HG02973 (cell line): Measurements from ENCODE around the gene KRTAP12-2.
"Not testable (repeated sequence)": the region's sequence is repeated elsewhere in the genome, so short reads cannot be mapped to it uniquely, and the experiment has no call there.

Experiments used
- ATAC-seq: cut with Tn5 transposase; IDR thresholded peaks from one replicate; pipeline ENCODE4 v1.9.1; 2021; ENCODE audit warnings: moderate library complexity; ENCODE audit not compliant: unreplicated experiment

KRTAP12-2 gene

DNA sequence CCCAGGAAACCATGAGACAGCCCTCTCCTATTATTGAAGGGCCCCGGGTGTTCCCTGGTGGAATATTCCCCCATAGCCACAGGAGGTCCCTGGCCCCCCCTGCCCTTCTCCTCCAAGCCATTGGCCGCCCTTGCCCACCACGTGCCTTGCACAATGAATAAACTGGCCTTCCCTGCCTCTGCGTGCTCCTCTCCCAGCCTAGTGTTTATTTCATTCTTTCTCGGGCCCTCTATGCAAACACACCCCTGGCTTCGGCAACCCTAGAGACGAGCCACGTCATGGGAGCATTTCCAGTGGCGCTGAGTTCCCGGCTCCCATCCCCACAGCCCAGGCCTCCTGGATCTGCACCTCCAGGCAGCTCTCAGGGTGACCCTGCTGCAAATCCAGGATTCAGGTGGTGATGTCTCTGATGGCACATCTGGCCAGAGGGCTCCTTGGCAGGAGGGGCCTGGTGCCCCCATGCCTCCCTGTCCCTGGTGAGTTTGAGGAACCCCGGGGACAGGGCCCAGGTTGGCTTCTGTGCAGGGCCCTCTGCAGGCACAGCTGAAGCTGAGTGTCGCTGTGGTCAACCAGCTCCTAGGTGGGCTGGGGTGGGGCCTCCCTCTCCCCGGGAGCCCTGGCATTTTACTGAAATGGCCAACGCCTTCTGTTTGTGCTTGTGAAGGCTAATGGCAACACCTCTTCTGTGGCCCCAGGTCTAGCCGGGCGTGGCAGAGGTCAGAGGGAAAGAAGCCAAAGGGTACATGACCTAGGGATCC lies 36.4 kb upstream of the KRTAP12-2 start:
- ATAC-seq, result no peak

DNA sequence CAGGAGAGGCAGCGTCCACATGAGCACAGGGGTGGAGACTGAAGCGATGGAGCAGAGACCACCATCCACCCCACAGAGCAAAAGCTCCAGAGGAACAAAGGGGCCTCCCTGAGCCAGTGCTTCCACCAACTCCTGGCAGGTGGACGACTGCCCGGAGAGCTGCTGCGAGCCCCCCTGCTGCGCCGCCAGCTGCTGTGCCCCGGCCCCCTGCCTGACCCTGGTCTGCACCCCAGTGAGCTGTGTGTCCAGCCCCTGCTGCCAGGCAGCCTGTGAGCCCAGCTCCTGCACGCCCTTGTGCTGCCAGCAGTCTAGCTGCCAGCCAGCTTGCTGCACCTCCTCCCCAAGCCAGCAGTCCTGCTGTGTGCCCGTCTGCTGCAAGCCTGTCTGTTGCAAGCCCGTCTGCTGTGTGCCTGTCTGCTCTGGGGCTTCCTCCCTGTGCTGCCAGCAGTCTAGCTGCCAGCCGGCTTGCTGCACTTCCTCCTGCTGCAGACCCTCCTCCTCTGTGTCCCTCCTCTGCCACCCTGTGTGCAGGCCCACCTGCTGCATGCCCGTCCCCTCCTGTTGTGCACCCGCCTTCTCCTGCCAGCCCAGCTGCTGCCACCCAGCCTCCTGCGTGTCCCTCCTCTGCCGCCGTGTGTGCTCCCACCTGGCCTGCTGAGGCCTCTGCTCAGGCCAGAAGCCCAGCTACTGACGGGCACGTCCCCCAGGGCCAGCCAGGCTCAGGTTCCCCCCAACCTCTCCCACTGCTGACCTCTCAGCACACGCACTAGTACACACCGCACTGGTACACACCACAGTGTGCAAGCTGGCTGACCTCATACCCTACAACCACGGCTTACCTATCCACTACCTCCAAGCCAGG lies 35.6 kb upstream of the KRTAP12-2 start:
- ATAC-seq, result no peak

DNA sequence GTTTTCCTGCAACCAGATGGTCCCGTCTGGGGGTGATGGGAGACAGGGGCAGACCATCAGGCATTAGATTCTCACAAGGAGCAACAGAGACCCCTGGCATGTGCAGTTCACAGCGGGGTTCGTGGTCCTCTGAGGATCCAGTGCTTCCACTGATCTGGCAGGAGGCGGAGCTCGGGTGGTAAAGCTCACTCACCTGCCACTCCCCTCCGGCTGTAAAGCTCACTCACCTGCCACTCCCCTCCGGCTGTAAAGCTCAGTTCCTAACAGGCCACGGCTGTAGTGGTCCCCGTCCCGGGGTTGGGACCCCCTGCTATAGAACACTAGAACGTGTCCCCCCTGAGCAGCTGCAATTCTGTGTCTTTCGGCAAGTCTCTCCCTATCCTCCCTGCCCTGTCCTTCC lies 34.8 kb upstream of the KRTAP12-2 start:
- ATAC-seq, result no peak

DNA sequence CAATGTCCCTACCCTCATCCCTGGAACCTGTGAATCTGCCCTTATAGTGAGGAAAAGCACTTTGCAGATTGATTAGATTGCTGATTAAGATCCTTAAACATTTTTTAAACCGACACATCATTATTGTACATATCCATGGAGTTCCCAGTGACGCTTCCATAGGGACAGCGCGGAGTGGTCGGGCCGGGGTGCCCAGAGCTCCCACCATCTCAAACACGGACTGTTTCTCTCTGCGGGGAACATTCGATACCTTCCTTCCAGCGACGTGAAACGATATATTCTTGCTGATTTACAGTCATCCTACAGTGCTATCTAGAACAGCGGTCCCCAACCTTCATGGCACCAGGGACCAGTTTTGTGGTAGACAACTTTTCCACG lies 34.3 kb upstream of the KRTAP12-2 start:
- no peak for ATAC-seq

DNA sequence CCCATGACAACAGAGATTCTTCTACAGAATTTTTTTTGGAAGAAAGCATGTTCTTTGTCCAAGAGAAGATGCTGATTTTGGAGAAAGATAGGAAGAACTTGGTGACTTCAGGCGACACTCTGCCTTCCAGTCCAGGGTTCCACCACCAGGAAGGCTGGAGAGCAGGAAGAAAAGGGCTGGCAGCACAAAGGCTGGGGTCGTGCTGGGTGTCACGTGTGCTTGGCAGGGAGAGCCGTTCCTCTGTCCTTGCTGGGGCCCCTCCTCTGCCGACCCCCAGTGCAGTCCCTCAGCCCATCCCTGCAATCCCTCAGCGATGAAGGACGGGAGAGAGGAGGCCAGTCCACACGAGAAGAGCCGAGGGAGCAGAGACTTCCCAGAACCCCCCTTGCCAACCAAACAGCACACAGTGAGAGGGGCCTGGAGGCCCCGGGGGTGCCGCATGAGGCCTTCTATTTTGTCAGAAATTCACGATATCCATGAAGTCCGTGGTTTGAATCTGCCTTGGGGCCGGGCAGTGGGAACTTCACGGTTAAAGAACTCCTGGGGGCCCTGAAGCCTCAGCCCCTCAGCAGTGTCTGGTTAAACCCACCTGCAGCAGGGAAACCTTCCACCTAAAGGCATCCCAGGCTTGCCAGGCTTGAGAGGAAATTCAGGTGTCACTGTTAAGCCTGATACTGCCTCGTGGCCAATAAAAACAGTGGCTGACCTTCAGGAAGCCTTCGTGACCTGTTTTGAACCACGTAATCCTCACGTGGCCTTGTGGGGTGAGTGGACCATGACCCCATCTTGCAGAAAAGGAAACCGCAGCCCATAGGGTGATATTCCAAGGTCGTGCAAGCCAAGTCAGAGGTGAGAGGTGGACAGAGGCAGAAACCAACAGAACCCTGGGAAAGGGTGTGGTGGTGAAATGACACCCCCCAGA lies 33.6 kb upstream of the KRTAP12-2 start:
- ATAC-seq, result no peak

DNA sequence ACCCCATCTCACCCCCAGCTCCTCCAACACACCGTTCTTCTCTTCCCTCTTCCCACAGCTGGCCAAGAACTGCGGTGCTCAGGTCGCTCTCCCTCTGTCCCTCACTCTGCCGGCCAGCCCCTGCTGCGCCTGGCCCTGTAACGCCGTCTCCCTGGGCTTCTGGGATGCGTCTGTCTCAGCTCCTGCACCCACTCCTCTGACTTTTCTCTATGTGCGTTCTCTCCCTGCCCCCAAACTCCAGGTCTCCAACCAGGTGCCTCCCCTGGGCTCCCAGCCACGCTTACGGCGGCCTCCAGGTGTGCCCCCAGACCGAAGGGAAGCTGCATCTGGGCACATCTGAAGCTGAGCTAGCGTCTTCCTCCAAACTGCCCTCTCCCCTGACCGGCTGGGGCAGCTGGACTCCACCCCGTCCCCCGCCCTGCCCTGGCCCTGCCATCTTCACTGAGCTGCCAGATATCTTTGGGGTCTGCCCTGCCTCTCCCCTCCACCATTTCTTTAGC lies 32.8 kb upstream of the KRTAP12-2 start:
- ATAC-seq, result no peak

DNA sequence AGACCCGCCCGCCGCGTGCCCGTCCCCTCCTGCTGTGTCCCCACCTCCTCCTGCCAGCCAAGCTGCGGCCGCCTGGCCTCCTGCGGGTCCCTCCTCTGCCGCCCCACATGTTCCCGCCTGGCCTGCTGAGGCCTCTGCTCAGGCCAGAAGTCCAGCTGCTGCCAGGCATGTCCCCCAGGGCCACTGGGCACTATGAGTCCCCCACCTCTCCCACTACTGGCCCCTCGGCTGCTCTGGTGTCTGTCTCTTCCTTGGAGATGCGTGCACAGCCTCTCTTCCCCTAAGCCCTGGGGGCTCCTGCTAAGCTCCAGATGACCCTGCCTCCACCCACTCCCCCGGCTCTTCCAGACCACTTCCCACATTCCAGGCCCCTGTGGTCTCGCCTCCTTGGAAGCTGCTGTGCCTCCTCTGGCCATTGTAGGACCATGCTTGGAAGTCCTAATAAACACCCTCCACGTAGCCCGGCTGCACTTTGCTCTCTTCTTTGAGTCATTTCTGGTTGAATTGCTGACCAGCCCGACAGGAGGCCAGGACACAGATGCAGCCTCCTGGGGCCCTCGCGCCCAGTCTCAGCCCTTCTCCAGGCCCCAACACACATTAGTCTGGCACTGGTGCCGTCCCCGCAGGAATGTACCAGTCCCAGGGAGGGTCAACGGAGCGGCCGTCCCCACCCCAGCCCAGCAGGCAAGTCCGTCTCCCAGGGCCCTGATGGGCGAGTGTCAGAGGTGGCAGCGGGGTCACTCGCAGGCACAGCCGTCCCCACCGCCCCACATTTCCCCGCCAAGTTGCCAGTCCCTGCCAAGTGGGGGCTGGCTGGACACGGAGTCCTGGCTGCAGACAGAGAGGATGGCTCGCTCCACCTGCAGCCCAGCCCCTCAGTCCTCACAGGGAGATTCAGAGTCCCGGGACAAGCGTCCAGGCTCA lies 31.3 kb upstream of the KRTAP12-2 start:
- ATAC-seq, result no peak

DNA sequence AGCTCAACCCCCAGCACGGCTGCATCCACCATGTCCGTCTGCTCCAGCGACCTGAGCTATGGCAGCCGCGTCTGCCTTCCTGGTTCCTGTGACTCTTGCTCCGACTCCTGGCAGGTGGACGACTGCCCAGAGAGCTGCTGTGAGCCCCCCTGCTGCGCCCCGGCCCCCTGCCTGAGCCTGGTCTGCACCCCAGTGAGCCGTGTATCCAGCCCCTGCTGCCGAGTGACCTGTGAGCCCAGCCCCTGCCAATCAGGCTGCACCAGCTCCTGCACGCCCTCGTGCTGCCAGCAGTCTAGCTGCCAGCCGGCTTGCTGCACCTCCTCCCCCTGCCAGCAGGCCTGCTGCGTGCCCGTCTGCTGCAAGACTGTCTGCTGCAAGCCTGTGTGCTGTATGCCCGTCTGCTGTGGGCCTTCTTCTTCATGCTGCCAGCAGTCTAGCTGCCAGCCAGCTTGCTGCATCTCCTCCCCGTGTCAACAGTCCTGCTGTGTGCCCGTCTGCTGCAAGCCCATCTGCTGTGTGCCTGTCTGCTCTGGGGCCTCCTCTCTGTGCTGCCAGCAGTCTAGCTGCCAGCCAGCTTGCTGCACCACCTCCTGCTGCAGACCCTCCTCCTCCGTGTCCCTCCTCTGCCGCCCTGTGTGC lies 30.6 kb upstream of the KRTAP12-2 start, which contains the start of gene KRTAP10-12:
TSS of gene KRTAP10-12 (plus strand) at position 1 of the 639 bp plus-strand sequence. CDS start at position 31, 30 bp downstream.
- not testable (repeated sequence) for ATAC-seq

DNA sequence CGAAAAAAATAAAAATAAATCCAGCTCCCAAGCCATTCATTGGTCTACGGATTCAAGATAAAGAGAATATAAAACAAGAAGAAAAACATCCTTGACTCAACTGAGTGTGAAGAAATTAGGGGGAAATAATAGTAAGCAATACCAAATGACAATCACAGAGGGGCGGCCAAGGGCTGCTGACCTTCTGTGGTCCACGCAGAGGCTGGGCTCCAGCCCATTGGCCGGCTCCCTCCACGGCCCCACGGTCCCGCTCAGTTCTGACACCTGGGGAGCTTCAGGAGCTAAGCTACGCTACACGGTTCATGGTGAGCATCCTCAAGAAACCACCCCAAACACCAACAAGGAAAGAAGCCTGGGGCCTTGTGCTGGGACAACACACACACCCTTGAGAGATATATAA lies 29.8 kb upstream of the KRTAP12-2 start:
- ATAC-seq, result no peak

DNA sequence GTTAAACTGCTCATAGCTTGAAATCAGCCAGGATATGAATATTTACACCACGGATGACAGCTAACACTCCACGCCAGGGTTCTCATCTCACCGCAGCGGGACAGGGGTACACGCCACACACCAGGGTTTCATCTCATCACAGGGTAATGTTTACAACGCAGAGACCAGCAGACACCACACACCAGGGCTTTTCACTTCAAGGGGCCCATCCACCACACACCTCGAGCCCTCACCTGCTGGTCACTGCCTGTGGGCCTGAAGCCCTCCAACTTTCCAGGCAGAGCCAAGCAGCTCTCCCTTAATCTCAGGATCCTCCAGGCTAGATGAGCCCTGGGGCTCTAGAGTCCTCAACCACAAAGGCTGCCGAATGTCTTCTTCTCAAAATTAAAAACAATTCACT lies 28.9 kb upstream of the KRTAP12-2 start:
- no peak for ATAC-seq

DNA sequence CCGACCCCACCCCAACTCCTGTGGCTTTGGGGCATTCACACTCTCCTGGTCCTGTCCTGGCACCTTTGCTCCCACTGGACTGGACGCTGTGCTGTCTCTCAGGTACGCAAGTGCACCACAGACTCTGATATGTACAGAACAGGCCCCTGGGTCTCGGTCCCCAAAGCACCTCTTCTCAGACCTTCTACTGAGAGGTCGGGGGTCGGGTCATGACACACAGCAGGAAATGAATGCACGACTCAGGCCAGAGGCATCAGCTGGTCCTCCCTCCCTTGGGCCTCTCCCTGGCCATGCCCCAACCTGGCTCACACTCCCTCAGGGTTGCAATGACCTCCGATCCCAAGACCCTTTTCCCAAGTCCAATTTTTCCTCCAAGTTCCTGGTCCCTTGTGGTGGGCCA lies 28.5 kb upstream of the KRTAP12-2 start:
- ATAC-seq, result no peak

DNA sequence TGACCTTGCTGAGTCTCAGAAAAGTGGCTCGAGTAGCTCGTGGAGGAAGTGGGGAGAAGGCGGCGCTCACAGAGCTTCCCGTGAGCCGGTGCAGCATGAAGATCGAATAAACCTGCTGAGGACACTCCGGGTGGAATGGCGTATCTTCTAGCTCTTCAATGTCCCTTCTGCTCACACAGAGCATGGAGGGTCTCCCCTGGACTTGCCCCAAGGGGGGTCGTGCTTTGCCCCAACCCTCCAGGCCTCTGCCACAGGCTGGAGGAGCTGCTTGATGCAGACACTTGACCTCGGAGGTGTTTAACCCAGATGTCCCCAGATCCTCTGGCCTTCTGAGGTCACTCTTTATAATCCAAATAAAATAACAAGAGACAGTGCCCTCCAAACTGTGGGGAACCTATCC lies 28.0 kb upstream of the KRTAP12-2 start:
- ATAC-seq, result no peak

DNA sequence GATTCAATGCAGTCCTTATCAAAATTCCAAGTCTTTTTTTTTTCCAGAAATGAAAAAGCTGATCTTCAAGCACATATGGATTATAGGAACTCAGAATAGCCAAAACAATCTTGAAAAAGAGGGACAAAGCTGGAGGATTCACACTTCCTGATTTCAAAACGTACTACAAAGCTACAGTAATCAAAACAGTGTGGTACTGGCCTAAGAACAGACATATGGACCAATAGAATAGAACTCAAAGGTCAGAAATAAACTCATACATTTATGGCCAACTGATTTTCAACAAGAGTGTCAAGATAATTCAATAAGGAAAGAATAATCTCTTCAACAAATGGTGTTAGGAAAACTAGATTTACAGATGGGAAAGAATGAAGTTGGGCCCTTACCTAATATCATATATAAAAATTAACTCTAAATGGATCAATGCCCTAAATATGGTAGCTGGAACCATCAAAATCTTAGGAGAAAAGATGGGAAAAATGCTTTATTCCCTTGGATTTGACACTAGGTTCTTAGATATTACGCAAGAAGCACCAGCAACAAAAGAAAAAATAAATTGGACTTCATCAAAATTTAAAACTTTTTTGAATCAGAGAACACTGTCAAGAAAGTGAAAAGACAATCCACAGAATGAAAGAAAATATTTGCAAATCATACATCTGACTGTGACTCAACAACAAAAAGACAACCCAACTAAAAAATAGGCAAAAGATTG lies 26.2 kb upstream of the KRTAP12-2 start:
- ATAC-seq, result no peak

DNA sequence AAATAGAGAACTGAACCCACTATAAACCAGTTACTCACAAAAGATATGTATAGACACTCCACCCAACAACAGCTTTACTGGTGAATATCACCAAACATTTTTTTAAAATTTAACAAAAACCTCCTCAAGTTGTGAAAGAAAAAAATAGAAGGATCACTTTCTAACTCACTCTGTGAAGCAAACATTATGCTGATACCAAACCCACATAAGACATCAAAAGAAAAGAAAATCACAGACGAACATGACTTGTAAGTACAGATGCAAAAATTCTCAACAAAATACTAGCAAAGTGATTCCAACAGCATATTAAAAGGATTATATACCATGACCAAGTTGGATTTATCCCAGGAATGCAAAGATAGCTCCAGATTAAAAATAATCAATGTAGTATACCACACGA lies 25.0 kb upstream of the KRTAP12-2 start:
- no peak for ATAC-seq

DNA sequence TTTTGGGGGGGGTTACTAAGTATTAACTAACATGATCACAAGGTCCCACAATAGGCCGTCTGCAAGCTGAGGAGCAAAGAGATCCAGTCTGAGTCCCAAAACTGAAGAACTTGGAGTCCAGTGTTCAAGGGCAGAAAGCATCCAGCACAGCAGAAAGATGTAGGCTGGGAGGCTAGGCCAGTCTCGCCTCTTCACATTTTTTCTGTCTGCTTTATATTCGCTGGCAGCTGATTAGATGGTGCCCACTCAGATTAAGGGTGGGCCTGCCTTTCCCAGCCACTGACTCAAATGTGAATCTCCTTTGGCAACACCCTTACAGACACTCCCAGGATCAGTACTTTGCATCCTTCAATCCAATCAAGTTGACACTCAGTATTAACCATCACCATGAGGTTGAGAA lies 23.0 kb upstream of the KRTAP12-2 start:
- ATAC-seq, result not testable (repeated sequence)

DNA sequence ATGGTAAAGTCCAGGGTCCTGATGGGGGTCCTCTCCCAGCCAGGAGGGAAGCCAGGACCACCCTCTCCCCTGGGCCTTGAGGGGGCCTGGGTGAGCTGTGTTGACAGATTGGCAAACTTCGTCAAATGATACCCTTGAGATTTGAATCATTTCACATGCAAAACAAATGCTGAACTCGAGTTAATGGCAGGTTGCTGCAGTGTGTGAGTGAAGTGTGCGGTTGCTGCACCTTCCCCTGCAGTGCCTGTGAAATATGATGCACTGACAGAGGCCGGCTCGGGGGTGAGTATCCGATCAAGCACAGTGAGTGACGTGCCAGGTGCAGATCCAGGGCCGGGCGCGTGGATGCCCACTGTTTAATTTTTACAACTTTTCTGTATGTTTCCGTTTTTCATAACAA lies 20.9 kb upstream of the KRTAP12-2 start:
- ATAC-seq, result no peak

DNA sequence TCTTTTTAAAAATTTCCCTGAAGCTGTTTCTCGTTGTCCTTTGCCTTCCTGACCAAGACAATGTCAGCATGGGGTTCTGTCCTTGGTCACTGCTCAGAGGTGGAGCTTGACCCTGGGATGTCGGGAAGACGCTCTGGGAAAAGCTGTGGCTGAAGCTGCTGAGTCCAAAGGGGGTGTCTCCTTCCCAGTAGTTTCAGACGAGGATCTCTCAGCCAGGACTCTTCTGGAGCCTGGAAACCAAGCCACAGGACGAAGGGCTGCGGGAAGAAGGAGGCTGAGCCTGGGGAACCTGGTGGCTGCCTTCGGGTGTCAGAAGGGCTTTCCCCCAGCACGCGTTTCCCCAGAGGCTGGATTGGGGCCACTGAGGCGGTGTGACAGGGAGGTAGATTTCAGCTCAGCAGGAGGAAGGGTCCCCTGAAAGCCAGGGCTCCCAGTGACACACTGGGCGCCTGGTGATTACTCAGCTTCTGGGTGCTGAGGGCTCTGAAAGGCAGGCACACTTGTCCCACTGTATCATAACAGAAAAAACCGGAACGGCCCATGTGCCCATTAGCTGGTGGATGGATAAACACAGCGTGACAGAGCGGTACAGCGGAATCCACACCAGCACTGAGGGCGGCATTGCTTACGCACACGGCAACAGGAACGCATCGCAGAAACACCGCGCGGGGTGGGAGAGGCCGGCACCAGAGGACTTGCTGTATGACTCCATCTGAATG lies 20.3 kb upstream of the KRTAP12-2 start:
- ATAC-seq, result no peak
